ENCODE results near the gene FANCD2OS. TPM values are rescaled to one million over a fixed set of nuclear protein-coding genes. Genes with fewer than 3 reads are reported as not detected.
"Not testable (repeated sequence)": the region's sequence is repeated elsewhere in the genome, so short reads cannot be mapped to it uniquely, and the experiment has no call there.

Gene FANCD2OS
- total RNA-seq, 4 donors from 2014 or later, result not detected

GRCh38 chr3:10116928-10117327 lies 8.9 kb upstream of the FANCD2OS start:
- WGBS, 2 donors, result 84 to 86% methylated on average over 4 of the region's 4 CpGs
- DNase-seq (ENCODE audit: low spot score in 2 of 2), result no peak
- H3K4me3 ChIP-seq (ENCODE audit: low read depth, poor library complexity, severe bottlenecking), result no peak overlapping the region
- TF ChIP-seq CTCF (IDR thresholded peaks at IDR 0.05) (no peak), POLR2A (IDR thresholded peaks at IDR 0.05) (no peak)
- intact Hi-C loops (cut with DNase I; ENCODE audit: low total_unique reads), result no loop called here

GRCh38 chr3:10116138-10116460 lies 8.0 kb upstream of the FANCD2OS start:
- no peak for TF ChIP-seq POLR2A (IDR thresholded peaks at IDR 0.05)
- TF ChIP-seq CTCF (IDR thresholded peaks at IDR 0.05), result no peak
- DNase-seq (ENCODE audit: low spot score in 2 of 2), result no peak
- WGBS, 2 donors, result 0 to 1% methylated on average over 10 of the region's 10 CpGs
- intact Hi-C loops (cut with DNase I; ENCODE audit: low total_unique reads), result no loop called here
- H3K4me3 ChIP-seq (ENCODE audit: low read depth, poor library complexity, severe bottlenecking), result peak overlapping the region; percentile 89

GRCh38 chr3:10115326-10116137 lies 7.5 kb upstream of the FANCD2OS start, which contains the start of gene BRK1:
BRK1 (plus strand) TSS chr3:10115675; CDS start chr3:10115702, 27 bp downstream.
- peak within 1 kb of the TSS; percentile 89 for H3K4me3 ChIP-seq (ENCODE audit: low read depth, poor library complexity, severe bottlenecking)
- 0 to 1% methylated on average over 49 to 51 of the region's 54 CpGs for WGBS, 2 donors
- TF ChIP-seq CTCF (IDR thresholded peaks at IDR 0.05), result no peak
- no peak for TF ChIP-seq POLR2A (IDR thresholded peaks at IDR 0.05)
- peak; percentile 95 to 98 for DNase-seq (ENCODE audit: low spot score in 2 of 2)
- intact Hi-C loops (cut with DNase I; ENCODE audit: low total_unique reads), result no loop called here

- H3K4me3 ChIP-seq (ENCODE audit: low read depth, poor library complexity, severe bottlenecking), result no peak overlapping the region
- TF ChIP-seq CTCF (IDR thresholded peaks at IDR 0.05), result no peak
- no peak for TF ChIP-seq POLR2A (IDR thresholded peaks at IDR 0.05)
- intact Hi-C loops (cut with DNase I; ENCODE audit: low total_unique reads), result no loop called here
- no peak for DNase-seq (ENCODE audit: low spot score in 2 of 2)
- WGBS, 2 donors, result 78 to 82% methylated on average over 2 of the region's 2 CpGs
Measured at GRCh38 chr3:10106919-10107318, 1.1 kb downstream of the FANCD2OS start.

GRCh38 chr3:10099041-10099440 lies 9.0 kb downstream of the FANCD2OS start:
- DNase-seq (ENCODE audit: low spot score in 2 of 2), result no peak
- WGBS, 2 donors, result 95 to 98% methylated on average over 5 of the region's 5 CpGs
- no peak overlapping the region for H3K4me3 ChIP-seq (ENCODE audit: low read depth, poor library complexity, severe bottlenecking)
- TF ChIP-seq CTCF (IDR thresholded peaks at IDR 0.05) (no peak), POLR2A (IDR thresholded peaks at IDR 0.05) (no peak)
- intact Hi-C loops (cut with DNase I; ENCODE audit: low total_unique reads), result no loop called here

- intact Hi-C loops (cut with DNase I; ENCODE audit: low total_unique reads), result no loop called here
- TF ChIP-seq CTCF (IDR thresholded peaks at IDR 0.05) (no peak), POLR2A (IDR thresholded peaks at IDR 0.05) (no peak)
- H3K4me3 ChIP-seq (ENCODE audit: low read depth, poor library complexity, severe bottlenecking), result no peak overlapping the region
- no peak for DNase-seq (ENCODE audit: low spot score in 2 of 2)
- WGBS, 2 donors, result 97 to 99% methylated on average over 3 of the region's 3 CpGs
Measured at GRCh38 chr3:10093678-10094077, 14.4 kb downstream of the FANCD2OS start.

GRCh38 chr3:10091387-10091786 lies 16.7 kb downstream of the FANCD2OS start:
- H3K4me3 ChIP-seq (ENCODE audit: low read depth, poor library complexity, severe bottlenecking); intact Hi-C loops (cut with DNase I; ENCODE audit: low total_unique reads); DNase-seq (ENCODE audit: low spot score in 2 of 2): not testable (repeated sequence)
- WGBS, 2 donors, result 64 to 95% methylated on average over 2 of the region's 2 CpGs

- intact Hi-C loops (cut with DNase I; ENCODE audit: low total_unique reads); DNase-seq (ENCODE audit: low spot score in 2 of 2); H3K4me3 ChIP-seq (ENCODE audit: low read depth, poor library complexity, severe bottlenecking): not testable (repeated sequence)
- WGBS, 2 donors, result 75% methylated on average over 1 of the region's 1 CpG; no CpG with 5 or more reads in 1 of the 2 donors
Measured at GRCh38 chr3:10090774-10091173, 17.3 kb downstream of the FANCD2OS start.
